Kidney (tissue), 14 donors: ENCODE data around the gene BABAM1. TPM values are rescaled to one million over a fixed set of nuclear protein-coding genes. Genes with fewer than 3 reads are reported as not detected.

Experiments used
- DNase-seq, 5 donors: peaks; one replicate each; pipeline ENCODE4 v3.0.0-alpha.2; 2013 to 2020
- FAIRE-seq: peaks from 2 replicates; lab custom pipeline; 2012; peaks lifted over from hg19 to GRCh38; lab: Jason Lieb, UNC
- H3K27ac ChIP-seq, 2 donors: one replicate each; pipeline ENCODE4 v1.7.0; 2013; ENCODE audit warnings: low read depth in 2 of 2, low read length in 2 of 2, inconsistent platforms in 1 of 2
- H3K27me3 ChIP-seq: one replicate; pipeline ENCODE4 v1.7.1; 2013; ENCODE audit warnings: low read length, inconsistent platforms; ENCODE audit not compliant: control insufficient read depth, insufficient read depth
- H3K36me3 ChIP-seq, 3 donors: one replicate each; pipeline versions ENCODE4 v1.7.0 to v1.7.1; 2013; ENCODE audit warnings: low read length in 3 of 3, control low read depth in 1 of 3, inconsistent platforms in 1 of 3; ENCODE audit not compliant: insufficient read depth in 3 of 3, control insufficient read depth in 2 of 3
- H3K4me1 ChIP-seq, 3 donors: one replicate each; pipeline versions ENCODE4 v1.7.0 to v1.7.1; 2013; ENCODE audit warnings: low read length in 3 of 3, inconsistent platforms in 1 of 3, low read depth in 1 of 3; ENCODE audit not compliant: control insufficient read depth in 2 of 3, insufficient read depth in 2 of 3
- H3K4me3 ChIP-seq, 3 donors: one replicate each; pipeline versions ENCODE4 v1.7.0 to v1.8.1; 2013; ENCODE audit warnings: low read length in 3 of 3, control low read depth in 1 of 3, inconsistent platforms in 1 of 3
- H3K9ac ChIP-seq, 3 donors: one replicate each; pipeline versions ENCODE4 v1.7.0 to v1.7.1; 2013; ENCODE audit warnings: low read length in 3 of 3, control low read depth in 1 of 3, inconsistent platforms in 1 of 3
- H3K9me3 ChIP-seq, 3 donors: one replicate each; pipeline versions ENCODE4 v1.7.0 to v1.7.1; 2013; ENCODE audit warnings: low read length in 3 of 3, control low read depth in 1 of 3, inconsistent platforms in 1 of 3; ENCODE audit not compliant: control insufficient read depth in 2 of 3, insufficient read depth in 1 of 3
- CTCF ChIP-seq: IDR thresholded peaks from 3 replicates; pipeline ENCODE4 v1.5.1; 2012; ENCODE audit warnings: mild to moderate bottlenecking, moderate library complexity, borderline replicate concordance; ENCODE audit not compliant: insufficient read depth; ENCODE audit errors: extremely low read depth
- intact Hi-C: fragments of 100-400 bp; cut with DNase I; formaldehyde crosslinking; loops from one replicate; pipeline ENCODE4 v1.11.1; 2022
- polyA plus RNA-seq: library from polyadenylated mRNA; stranded (reverse); fragments of 350-450 nt; fragmentation: Illumina TruSeq; extraction: RNeasy Lipid Tissue Mini Kit (QIAGEN cat#74804); gene quantifications from one replicate; pipeline ENCODE4 v1.2.3, GENCODE V29; 2014; ENCODE audit warnings: low read depth, low replicate concordance; ENCODE audit not compliant: insufficient read depth
- total RNA-seq: library from RNA; stranded (reverse); fragmentation: NEBNext Ultra II Directional; extraction: Animal tissue kit (Norgen Biotek cat#: 25700); gene quantifications from one replicate; pipeline ENCODE4 v1.2.1, GENCODE V29; 2021
- donor health status: control.
- donor health status: control.
- donor health status: control.
- donor health status: control.
- donor health status: control.
- donor health status: DM: yes; HTN: yes; CAD: no.
- donor health status: Normal renal cell carcinoma (clear cell type).

BABAM1 gene
- total and polyA plus RNA-seq, 2 donors from 2014 or later, result 69.4 to 105 TPM

GRCh38 chr19:17325133-17325532 is 57.9 kb downstream of the BABAM1 start:
- no peak for FAIRE-seq
- H3K27ac ChIP-seq, result no peak overlapping the region
- no peak for DNase-seq
- no peak for TF ChIP-seq CTCF
- H3K36me3 ChIP-seq, result peaks cover 0 to 3% (median 0%) of the 10 kb centered on the region in 3 donors
- H3K4me3 ChIP-seq, result no peak overlapping the region
- no peaks in the 10 kb centered on the region for H3K27me3 ChIP-seq
- no peaks in the 10 kb centered on the region for H3K4me1 ChIP-seq
- no peaks in the 10 kb centered on the region for H3K9me3 ChIP-seq
- H3K9ac ChIP-seq, result no peak overlapping the region
- intact Hi-C loops, result no loop called here

- no peak overlapping the region for H3K4me3 ChIP-seq
- no peak for TF ChIP-seq CTCF
- no peaks in the 10 kb centered on the region for H3K9me3 ChIP-seq
- no peak overlapping the region for H3K9ac ChIP-seq
- FAIRE-seq (no peak), DNase-seq (peak in 1 of 5 donors; percentile 90)
- no peak overlapping the region for H3K27ac ChIP-seq
- H3K4me1 ChIP-seq, result no peaks in the 10 kb centered on the region
- no peaks in the 10 kb centered on the region for H3K36me3 ChIP-seq
- intact Hi-C loops, result no loop called here
- no peaks in the 10 kb centered on the region for H3K27me3 ChIP-seq
Measured at GRCh38 chr19:17325881-17326594, 58.8 kb downstream of the BABAM1 start.

- Histone ChIP-seq H3K36me3 (no peaks in the 10 kb centered on the region), H3K27ac (no peak overlapping the region), H3K4me3 (no peak overlapping the region), H3K9ac (no peak overlapping the region), H3K9me3 (no peaks in the 10 kb centered on the region), H3K4me1 (no peaks in the 10 kb centered on the region), H3K27me3 (no peaks in the 10 kb centered on the region)
- TF ChIP-seq CTCF, result no peak
- intact Hi-C loops, result no loop called here
- FAIRE-seq (no peak), DNase-seq (no peak)
Measured at GRCh38 chr19:17326595-17326966, 59.3 kb downstream of the BABAM1 start.
